Esophagus mucosa (tissue), 1 donor: ENCODE results near the gene ZBTB7C. TPM values are rescaled to one million over a fixed set of nuclear protein-coding genes. Genes with fewer than 3 reads are reported as not detected.

Source experiments
- ATAC-seq: fragments of 200-7000 bp; cut with Tn5 transposase; one replicate; pipeline ENCODE4 v1.9.1; 2020
- total RNA-seq: library from RNA; stranded (reverse); gene quantifications from one replicate; pipeline ENCODE4 v1.2.4, GENCODE V29; 2023
- donor health status: DM: yes; HTN: yes; CAD: no.

The ZBTB7C gene
- total RNA-seq, 1 donor from 2014 or later: 28.8 TPM

DNA sequence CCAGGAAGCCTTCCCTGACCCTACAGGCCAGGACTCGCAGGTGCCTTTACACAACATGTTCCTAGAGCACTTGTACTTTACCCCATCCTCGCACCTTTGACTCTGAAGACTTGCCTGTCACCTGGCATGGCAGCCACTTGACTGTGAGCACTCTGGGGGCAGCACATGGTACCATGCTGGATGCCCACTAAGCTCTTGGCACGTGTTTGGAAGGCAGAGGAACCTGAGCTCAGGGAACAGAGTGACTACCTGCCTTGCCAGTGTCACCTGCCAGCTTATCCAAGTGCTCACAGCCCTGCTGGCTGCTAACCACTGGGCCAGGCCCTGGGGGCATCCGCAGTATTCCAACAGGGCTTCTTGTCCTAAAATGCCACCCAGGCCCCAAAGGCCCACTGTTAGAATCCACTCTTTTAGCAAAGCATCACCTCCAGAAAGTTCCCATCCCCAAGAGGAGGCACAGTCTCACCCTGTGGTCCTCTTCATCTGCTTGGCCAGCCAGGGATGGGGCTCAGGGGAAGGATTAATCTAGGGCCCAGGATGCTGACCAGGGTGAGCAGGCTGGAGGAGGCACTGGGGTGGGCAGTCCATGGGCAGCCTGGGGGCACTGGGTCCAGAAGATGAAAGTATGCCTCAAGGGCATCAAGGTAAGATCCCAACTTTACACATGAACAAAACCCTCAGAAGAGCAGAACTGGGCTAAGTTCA, 57.0 kb downstream of the ZBTB7C start:
- no peak for ATAC-seq

DNA sequence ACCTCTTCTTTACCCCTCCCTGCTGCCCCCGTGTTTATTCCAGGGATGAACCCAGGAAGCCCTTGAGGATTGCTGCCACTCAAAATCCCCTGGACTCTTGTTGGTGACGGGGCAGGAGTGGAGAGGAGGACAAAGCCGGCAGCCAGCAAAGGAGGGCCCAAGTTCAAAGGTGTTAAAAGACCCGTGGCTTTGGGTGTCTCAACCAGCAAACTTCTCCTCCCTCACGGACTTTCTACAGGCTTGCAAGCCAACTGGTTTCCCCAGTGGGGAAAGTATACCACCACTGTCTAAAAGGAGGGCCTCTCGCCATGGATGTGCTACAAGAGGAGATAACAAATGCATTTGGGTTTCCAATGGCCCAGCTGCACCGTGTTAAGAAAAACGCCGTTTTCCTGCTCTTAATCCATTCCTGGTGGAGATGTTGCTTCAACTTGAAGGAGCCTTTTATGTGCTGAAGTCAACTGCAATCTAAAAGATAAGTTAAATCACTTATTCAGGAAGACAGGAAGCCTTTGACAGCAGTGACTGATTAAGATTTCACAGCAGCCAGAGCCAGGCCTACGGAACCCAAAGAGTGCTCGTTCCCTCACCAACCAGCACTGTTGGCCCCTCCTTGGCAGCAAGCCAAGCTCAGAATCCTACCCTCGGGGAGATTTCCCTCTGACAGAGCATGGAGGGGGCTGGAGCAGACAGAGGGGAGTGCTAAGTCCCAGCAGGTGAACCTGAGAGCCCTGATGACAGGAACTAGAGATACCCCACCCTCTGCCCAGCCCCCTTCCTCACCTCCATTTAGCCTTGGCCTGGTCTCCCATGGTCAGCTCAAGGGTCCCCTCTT, 57.8 kb downstream of the ZBTB7C start:
- ATAC-seq: no peak

- ATAC-seq: no peak
Observed at GRCh38 chr18:48348739-48349138, 60.4 kb downstream of the ZBTB7C start.

DNA sequence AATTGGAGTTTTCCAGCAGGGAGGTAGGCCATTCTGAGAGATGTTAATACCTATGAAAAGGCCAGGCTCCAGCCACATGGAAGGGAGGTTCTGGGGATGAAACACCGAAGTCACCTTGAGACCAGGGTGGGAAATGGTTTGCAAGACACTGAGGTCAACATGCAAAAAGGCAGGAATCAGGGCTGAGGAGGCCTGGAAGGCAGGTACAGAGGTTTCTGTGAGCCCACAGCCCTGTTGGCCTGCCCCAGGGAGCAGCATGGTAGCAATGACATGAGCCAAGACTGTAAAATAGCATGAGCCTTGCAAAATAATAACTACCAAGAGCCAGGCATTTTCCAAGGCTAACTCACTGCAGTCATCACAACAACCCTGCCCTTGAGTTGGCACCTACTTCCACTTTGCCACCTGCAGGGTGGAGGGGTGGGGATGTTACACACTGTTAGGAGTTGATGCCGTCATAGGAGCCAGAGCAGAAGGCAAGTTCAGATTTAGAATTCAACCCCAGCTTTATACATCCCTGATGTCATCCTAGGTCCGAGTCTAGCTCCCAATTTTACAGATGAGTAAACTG, 61.3 kb downstream of the ZBTB7C start:
- no peak for ATAC-seq

GRCh38 chr18:48345596-48345995, 63.6 kb downstream of the ZBTB7C start:
- ATAC-seq: peak; percentile 48

GRCh38 chr18:48342581-48342980, 66.6 kb downstream of the ZBTB7C start:
- ATAC-seq: no peak

DNA sequence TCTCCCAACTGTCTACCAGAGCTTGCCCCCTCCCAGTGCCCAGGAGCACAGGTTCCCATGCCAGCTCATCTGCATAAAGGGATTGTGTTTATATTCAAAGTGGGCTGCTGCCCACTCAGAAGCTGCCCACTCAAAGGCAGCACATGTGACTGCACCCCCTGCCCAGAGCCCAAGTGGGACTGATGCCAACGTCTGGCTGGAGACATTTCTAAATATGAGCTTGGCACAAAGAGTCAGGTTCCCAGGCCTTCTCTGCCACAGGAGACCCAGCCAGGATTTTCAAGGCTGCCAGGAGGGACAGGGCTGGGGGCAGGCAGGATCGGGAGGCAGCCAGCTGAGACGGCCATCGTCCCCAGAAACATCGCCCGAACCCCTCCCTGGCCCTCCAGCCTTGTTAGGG, 67.1 kb downstream of the ZBTB7C start:
- ATAC-seq: no peak

- ATAC-seq: no peak
Observed at GRCh38 chr18:48340560-48340959, 68.6 kb downstream of the ZBTB7C start.

DNA sequence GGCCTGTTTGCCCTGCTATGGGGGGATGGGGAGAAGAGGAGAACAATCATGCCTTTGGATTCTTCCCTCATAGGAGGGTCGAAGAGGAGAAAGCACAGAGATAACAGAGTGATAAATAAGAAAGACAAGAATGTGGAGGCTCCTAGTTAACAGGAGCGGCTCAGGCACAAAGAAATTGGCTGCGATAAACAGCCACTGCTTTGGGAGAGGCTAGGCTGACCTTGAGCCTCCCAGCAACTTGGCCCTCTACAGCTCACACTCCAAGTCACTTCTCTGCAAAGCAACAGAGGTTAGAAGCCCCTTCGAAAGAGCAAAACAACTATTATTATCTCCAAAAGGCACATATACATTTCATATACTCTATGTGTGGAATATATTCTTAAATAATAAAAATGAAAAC, 69.5 kb downstream of the ZBTB7C start:
- ATAC-seq: no peak

DNA sequence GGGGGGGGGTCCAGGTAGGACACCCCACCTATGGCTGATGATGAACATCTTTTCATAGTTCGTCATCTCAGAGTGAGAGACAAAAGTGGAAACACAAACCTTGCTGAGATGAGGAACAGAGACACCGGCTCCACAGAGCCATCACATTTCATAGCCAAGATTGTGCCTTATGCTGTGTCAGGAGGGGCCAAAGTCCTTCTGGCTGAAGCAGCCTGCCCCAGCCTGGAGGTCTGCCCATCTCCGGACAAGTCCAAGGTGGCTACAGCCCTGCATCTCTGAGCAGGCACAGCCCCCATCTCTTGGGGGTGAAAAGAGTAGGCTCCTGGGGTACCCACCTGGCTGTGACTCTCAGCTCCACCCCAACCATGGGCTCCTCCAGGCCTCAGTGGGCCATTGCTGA, 70.3 kb downstream of the ZBTB7C start:
- no peak for ATAC-seq

DNA sequence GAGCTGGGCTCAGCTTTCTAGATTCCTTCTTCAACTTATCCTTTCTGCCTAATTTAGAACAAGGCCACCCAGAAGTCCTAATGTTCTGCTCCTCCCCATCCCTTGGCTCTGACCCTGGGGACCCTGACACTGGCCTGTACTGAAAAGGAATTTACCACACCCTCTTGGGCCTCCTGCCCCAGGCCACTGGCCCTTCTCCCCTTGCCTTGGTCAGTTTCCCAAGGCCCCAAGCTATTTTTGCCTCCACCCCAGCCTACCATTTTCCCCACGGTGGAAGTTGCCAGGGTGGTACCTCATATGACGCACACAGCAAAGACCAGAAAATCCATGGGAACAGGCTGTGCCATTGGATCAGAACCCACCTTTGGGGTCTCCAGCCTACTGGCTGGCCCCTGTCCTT, 72.1 kb downstream of the ZBTB7C start:
- ATAC-seq: no peak

DNA sequence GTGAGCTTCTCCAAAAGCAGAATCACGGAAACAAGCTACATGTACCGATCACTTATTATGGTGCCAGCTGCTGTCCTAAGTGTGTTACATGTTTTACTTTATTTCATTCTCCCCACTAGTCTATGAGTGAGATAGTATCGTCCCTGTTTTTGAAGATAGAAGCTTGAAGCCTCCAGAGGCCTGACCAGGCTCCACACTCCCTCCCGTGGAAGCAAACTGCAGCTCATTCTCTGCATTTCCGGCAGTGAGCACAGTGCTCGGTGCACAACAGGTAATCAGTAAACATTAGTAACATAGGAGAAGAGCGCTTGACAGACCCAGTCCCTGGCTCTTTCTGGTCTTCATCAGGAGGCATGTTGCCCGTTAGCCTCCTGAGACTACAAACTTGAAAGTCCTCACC, 72.9 kb downstream of the ZBTB7C start:
- ATAC-seq: peak; percentile 24

GRCh38 chr18:48335829-48336228, 73.4 kb downstream of the ZBTB7C start:
- no peak for ATAC-seq

GRCh38 chr18:48334845-48335244, 74.3 kb downstream of the ZBTB7C start:
- ATAC-seq: no peak

GRCh38 chr18:48333563-48333962, 75.6 kb downstream of the ZBTB7C start:
- no peak for ATAC-seq

GRCh38 chr18:48330016-48330991, 78.9 kb downstream of the ZBTB7C start:
- peak; percentile 82 for ATAC-seq

DNA sequence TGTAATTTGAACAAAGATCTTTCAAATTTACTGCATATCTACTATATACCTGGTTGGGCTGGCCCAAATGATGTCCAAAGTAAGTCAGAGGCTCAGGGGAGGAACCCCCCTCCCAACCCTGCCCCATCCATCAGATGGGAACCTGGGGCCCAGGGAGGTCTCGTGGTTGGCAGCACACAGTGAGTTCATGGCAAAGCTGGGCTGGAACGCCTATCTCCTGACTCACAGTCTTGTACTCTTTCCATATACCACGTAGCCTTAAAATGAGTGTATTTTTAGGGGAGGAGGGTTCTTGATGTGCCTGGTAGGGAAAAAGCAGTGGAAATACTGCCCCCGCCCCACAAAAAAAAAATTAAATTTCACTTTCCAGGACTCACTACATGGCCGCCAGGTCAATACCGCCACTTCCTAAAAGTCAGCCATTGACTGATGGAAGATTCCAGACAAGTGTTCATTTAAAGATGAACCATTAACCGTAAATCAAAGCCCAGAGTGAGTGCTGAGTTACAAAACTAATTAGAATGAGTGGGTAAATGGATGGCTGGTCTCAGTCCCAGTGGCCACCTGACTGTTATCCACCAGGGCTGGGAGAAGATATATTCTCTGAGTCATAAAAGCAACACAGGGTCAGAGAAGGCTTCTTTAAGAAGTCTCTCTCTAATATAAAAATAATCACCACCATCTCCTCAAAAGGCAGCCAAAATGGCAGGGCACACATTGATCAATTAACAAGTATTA, 80.5 kb downstream of the ZBTB7C start:
- ATAC-seq: no peak

DNA sequence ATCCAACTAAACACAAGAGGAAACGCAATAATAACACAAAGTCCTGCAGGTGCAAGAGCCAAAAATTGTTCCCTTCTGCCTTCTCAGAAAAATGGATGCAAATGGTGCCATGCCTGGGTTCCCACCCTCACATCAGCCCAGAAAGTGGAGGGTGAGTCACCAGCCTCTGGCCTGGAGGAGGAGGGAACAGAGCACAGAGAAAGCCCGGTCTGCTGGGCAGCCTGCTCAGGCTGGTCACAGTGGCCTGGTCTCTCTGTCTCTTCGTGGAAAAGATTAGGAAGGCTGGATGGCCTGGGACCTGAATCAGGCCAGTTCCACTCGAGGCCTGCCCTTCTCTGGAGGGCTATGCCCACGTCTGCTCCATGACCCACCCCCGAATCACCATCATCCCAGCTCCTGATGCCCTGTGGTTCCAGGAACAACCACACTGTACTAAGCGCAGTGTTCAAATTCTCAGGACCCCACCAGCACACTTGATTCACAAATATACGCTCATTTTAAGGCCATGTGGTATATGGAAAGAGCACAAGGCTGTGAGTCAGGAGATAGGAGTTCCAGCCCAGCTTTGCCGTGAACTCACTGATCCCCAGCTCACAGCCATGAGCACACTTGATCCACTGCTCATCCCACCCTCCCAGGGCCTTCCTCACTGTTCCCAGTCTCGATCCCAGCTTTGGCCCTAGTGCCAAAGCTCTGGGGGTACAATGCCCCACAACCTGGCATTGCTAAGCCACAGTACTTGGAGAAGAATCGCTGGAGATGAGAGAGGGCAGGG, 82.1 kb downstream of the ZBTB7C start:
- peak; percentile 48 for ATAC-seq

DNA sequence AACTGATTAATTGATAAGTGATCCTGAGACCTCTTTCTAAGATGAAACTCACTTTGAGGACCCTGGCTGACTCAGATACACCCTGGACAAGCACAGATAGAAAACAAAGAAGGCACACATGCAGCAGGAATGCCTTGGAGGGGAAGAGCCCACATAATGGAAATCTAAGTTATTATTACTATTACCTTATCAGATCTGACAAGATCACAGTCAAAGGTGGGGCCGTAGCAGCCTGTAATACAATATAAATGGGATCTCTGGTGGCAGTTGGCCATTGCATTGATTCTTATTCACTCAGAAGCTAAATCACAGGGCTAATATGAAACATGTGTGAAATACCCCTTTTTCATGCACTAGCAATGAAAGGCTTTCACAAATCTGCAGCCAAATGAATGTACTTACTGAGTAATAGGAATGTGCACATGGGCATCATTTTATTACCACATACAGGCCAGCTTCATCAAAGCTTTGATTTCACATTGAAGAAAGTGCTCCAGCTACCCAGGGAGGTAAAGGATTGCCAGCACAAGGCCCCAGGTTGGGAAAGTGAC, 84.0 kb downstream of the ZBTB7C start:
- no peak for ATAC-seq

- peak; percentile 90 for ATAC-seq
Observed at GRCh38 chr18:48324651-48325050, 84.5 kb downstream of the ZBTB7C start.

DNA sequence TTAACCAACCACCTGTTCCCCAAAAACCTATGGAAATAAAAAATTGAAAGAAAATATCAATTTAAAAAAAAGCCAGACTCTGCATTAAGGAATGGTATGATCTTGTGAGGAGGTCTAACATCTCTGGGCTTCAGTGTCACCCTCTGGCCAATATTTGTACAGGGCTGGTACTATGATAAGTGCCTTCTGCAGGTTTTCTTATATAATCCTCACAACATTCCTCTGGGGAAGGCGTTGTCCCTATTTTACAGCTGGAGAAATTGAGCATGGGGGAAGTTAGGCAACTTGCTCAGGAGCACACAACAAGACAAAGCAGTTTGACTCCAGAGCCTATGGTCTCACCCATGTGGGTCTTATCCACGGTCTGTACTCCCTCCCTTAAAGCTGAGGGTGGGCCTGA, 86.0 kb downstream of the ZBTB7C start:
- ATAC-seq: no peak
